ENCODE measurements around the gene C13orf46. TPM values are rescaled to one million over a fixed set of nuclear protein-coding genes. Genes with fewer than 3 reads are reported as not detected.

The C13orf46 gene
- total RNA-seq, 1 experiment from 2014 or later = 1.4 TPM

DNA sequence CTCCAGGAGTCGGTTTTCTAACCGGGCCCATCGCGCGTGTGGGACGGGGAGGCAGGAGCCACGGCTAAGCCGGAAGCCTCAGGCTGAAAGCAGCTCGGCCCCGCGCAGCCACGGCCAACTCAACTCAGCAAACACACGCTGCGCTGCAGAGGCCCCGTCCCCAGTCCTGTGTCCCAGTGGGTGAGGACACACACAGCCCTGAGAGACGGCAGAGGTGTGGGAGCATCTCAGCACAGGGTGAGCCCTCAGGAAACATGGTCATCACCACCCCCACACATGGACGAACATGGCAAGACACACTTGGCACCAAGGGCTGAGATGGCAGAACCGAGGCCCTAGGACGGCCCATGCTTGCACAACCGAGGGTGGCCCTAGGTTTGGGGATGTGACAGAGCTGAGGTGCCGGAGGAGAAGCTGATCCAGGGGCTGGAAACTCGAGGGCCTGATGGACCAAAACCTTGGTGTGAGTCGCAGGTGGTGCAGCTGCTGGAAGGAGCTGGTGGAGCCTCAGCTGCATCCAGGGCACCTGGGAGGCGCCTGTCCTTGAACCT lies 29.0 kb upstream of the C13orf46 start:
- BruUV-seq (replicated peaks) = no TSS peak
- no peak for DNase-seq (ENCODE audit: unreplicated experiment)
- Mint-ChIP-seq H3K4me1 (ENCODE audit: insufficient read depth, unreplicated experiment) (peaks cover 7% of the 10 kb centered on the region), H3K4me3 (ENCODE audit: unreplicated experiment) (no peak overlapping the region), H3K9me3 (ENCODE audit: unreplicated experiment) (no peaks in the 10 kb centered on the region), H3K27ac (ENCODE audit: low read depth, unreplicated experiment) (no peak overlapping the region), H3K27me3 (ENCODE audit: insufficient read depth, unreplicated experiment) (no peaks in the 10 kb centered on the region), H3K36me3 (ENCODE audit: insufficient read depth, unreplicated experiment) (peaks cover 16% of the 10 kb centered on the region)
- ChIA-PET CTCF (no interaction called here), POLR2A (interaction anchor here (0.9 to 2.0 kb wide), 2 partner anchors 13 to 32 kb away, joined by 3 to 6 read pairs; no protein-coding TSS in a partner anchor)
- TF ChIP-seq, protein P1, sequence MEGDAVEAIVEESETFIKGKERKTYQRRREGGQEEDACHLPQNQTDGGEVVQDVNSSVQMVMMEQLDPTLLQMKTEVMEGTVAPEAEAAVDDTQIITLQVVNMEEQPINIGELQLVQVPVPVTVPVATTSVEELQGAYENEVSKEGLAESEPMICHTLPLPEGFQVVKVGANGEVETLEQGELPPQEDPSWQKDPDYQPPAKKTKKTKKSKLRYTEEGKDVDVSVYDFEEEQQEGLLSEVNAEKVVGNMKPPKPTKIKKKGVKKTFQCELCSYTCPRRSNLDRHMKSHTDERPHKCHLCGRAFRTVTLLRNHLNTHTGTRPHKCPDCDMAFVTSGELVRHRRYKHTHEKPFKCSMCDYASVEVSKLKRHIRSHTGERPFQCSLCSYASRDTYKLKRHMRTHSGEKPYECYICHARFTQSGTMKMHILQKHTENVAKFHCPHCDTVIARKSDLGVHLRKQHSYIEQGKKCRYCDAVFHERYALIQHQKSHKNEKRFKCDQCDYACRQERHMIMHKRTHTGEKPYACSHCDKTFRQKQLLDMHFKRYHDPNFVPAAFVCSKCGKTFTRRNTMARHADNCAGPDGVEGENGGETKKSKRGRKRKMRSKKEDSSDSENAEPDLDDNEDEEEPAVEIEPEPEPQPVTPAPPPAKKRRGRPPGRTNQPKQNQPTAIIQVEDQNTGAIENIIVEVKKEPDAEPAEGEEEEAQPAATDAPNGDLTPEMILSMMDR (IDR thresholded peaks at IDR 0.05; ENCODE audit: unreplicated experiment) = no peak
- intact Hi-C loops (cut with micrococcal nuclease) = no loop called here

DNA sequence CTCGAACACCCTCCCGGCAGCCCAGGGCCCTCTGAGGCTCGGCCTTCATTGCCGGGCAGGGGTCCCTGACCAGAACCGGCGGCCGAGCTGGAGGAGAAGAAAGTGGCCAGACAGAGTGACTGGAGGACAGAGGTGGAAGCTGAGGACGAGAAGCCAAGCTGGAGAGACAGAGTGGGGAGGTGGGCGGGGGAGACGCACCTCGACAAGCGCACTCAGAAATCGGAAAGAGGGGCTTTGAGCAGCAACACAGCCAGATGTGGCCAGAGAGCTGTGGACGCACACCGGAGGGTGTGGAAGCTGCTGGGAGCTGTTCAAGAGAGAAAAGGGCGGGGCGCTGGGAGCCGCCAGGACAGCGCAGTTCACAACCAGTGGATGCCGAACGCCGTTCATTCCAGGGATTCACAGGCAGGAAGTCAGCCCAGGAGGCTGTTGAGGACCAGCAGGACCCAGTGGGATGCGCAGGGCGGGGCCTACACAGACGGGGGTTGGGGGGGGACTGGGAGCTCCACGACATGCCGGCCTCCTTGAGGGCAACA lies 28.2 kb upstream of the C13orf46 start:
- H3K4me1 Mint-ChIP-seq (ENCODE audit: insufficient read depth, unreplicated experiment) = peaks cover 7% of the 10 kb centered on the region
- DNase-seq (ENCODE audit: unreplicated experiment) = no peak
- peaks cover 16% of the 10 kb centered on the region for H3K36me3 Mint-ChIP-seq (ENCODE audit: insufficient read depth, unreplicated experiment)
- TF ChIP-seq, protein P1 (IDR thresholded peaks at IDR 0.05; ENCODE audit: unreplicated experiment) = no peak
- BruUV-seq (replicated peaks) = no TSS peak
- POLR2A ChIA-PET = interaction anchor here (2.0 kb wide), 1 partner anchor 13 kb away, joined by 6 read pairs; no protein-coding TSS in a partner anchor
- H3K9me3 Mint-ChIP-seq (ENCODE audit: unreplicated experiment) = no peaks in the 10 kb centered on the region
- intact Hi-C loops (cut with micrococcal nuclease) = no loop called here
- H3K27me3 Mint-ChIP-seq (ENCODE audit: insufficient read depth, unreplicated experiment) = no peaks in the 10 kb centered on the region
- H3K27ac Mint-ChIP-seq (ENCODE audit: low read depth, unreplicated experiment) = no peak overlapping the region
- H3K4me3 Mint-ChIP-seq (ENCODE audit: unreplicated experiment) = no peak overlapping the region
- CTCF ChIA-PET = interaction anchor here (0.6 kb wide), 1 partner anchor 211 kb away, joined by 3 read pairs; no protein-coding TSS in a partner anchor

DNA sequence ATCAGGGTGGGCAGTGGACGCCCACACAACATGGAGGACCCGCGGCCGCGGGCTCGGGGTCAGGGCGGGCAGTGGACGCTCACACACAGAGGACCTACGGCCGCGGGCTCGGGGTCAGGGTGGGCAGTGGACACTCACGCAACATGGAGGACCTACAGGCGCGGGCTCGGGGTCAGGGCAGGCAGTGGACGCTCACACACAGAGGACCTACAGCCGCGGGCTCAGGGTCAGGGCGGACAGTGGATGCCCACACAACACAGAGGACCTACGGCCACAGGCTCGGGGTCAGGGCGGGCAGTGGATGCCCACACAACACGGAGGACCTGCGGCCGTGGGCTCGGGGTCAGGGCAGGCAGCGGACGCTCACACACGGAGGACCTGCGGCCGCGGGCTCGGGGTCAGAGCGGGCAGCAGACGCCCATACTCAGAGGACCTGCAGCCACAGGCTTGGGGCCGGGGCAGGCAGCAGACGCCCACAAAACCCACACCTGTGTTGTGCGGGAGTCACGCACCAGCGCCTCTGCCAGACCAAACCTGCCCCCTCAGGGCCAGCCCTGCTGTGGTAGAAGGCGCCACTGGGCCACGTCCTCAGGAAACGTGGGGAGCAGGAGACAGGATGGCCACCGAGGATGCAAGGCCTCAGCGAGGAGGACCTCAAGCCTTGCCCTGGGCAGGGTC lies 27.6 kb upstream of the C13orf46 start:
- intact Hi-C loops (cut with micrococcal nuclease) = no loop called here
- no TSS peak for BruUV-seq (replicated peaks)
- TF ChIP-seq, protein P1 (IDR thresholded peaks at IDR 0.05; ENCODE audit: unreplicated experiment) = no peak
- peaks cover 16% of the 10 kb centered on the region for H3K36me3 Mint-ChIP-seq (ENCODE audit: insufficient read depth, unreplicated experiment)
- DNase-seq (ENCODE audit: unreplicated experiment) = no peak
- H3K27ac Mint-ChIP-seq (ENCODE audit: low read depth, unreplicated experiment) = no peak overlapping the region
- no peaks in the 10 kb centered on the region for H3K9me3 Mint-ChIP-seq (ENCODE audit: unreplicated experiment)
- H3K4me1 Mint-ChIP-seq (ENCODE audit: insufficient read depth, unreplicated experiment) = peaks cover 7% of the 10 kb centered on the region
- no peaks in the 10 kb centered on the region for H3K27me3 Mint-ChIP-seq (ENCODE audit: insufficient read depth, unreplicated experiment)
- no peak overlapping the region for H3K4me3 Mint-ChIP-seq (ENCODE audit: unreplicated experiment)
- ChIA-PET CTCF (interaction anchor here (0.6 kb wide), 1 partner anchor 211 kb away, joined by 3 read pairs; no protein-coding TSS in a partner anchor), POLR2A (no interaction called here)

DNA sequence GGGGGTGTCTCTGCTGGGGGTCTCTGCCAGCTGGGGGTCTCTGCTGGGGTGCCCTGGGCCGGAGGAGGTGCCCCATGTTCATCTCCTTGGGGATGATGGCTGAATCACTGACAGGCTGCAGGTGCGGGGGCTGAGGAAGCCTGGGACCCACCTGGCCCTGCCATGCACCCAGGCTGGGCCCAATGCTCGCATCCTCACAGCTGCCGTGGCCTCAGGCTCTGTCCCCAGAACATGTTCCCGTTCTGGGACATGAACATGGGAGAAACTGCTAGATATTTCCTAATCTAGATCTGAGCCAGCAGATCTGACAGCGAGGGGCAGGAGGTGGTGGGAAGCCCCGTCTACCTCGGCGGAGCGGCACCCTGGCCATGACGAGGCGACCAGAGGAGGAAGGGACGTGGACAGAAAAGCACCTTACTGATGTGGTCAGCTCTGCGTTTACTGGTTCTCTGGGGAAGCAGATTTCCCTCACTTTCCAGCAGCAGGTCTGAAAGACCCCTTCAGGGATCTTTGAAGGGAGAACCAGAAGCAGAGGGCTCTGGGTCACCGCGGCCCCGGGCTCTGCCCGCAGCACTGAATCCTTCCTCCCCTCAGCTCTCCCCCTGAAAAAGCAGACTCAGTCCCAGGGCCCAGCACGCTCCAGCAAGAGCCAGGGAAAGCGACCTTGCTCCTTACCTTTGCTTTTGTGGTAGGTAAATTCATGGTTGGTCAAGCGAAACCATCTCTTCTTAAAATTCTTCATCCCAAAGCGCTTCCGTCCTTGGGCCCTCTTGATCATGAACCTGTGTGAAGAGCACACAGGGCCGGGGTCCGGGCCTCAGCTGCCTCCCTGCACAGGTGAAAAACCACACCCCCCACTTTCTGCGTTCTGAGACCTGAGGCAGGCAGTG lies 26.5 kb upstream of the C13orf46 start:
- Mint-ChIP-seq H3K9me3 (ENCODE audit: unreplicated experiment) (no peaks in the 10 kb centered on the region), H3K27ac (ENCODE audit: low read depth, unreplicated experiment) (no peak overlapping the region), H3K27me3 (ENCODE audit: insufficient read depth, unreplicated experiment) (no peaks in the 10 kb centered on the region), H3K4me3 (ENCODE audit: unreplicated experiment) (no peak overlapping the region), H3K4me1 (ENCODE audit: insufficient read depth, unreplicated experiment) (peaks cover 7% of the 10 kb centered on the region), H3K36me3 (ENCODE audit: insufficient read depth, unreplicated experiment) (peaks cover 16% of the 10 kb centered on the region)
- ChIA-PET POLR2A (interaction anchor here (1.5 kb wide), 1 partner anchor 15 kb away, joined by 3 read pairs; no protein-coding TSS in a partner anchor), CTCF (no interaction called here)
- intact Hi-C loops (cut with micrococcal nuclease) = no loop called here
- DNase-seq (ENCODE audit: unreplicated experiment) = no peak
- TF ChIP-seq, protein P1 (IDR thresholded peaks at IDR 0.05; ENCODE audit: unreplicated experiment) = no peak
- BruUV-seq (replicated peaks) = no TSS peak
